Uterus (tissue), 4 donors: ENCODE measurements around the gene NENF. TPM values are rescaled to one million over a fixed set of nuclear protein-coding genes. Genes with fewer than 3 reads are reported as not detected.
A peak's percentile ranks its signal among the peaks of the same experiment; 100 is the strongest.

Experiments used
- DNase-seq, 2 donors: peaks; one replicate each; pipeline ENCODE4 v3.0.0-alpha.2; 2019 to 2020
- H3K27ac ChIP-seq, 2 donors: fragments of 200-600 bp; sonication (generic); 1 replicate in 1 of 2; 2 replicates in 1 of 2; pipeline ENCODE4 v1.5.1; 2016 to 2018
- H3K27me3 ChIP-seq, 2 donors: fragments of 200-600 bp; sonication (generic); one replicate each; pipeline ENCODE4 v1.5.1; 2018 to 2019; ENCODE audit warnings: control low read depth in 1 of 2
- H3K36me3 ChIP-seq, 2 donors: fragments of 200-600 bp; sonication (generic); one replicate each; pipeline ENCODE4 v1.5.1; 2019; ENCODE audit warnings: control low read depth in 1 of 2
- H3K4me1 ChIP-seq, 2 donors: fragments of 200-600 bp; sonication (generic); one replicate each; pipeline ENCODE4 v1.5.1; 2018 to 2019; ENCODE audit warnings: control low read depth in 1 of 2
- H3K4me3 ChIP-seq, 2 donors: fragments of 200-600 bp; sonication (generic); 1 replicate in 1 of 2; 2 replicates in 1 of 2; pipeline ENCODE4 v1.5.1; 2018 to 2019; ENCODE audit warnings: mild to moderate bottlenecking in 1 of 2
- H3K9me3 ChIP-seq, 2 donors: fragments of 200-600 bp; sonication (generic); one replicate each; pipeline ENCODE4 v1.5.1; 2019; ENCODE audit warnings: control low read depth in 1 of 2
- CTCF ChIP-seq, 4 experiments: fragments of 200-600 bp in 2 of 4; fragments of 450-650 bp in 2 of 4; sonication (generic) in 2 of 4; IDR thresholded peaks; one replicate each; pipeline ENCODE4 v1.5.1; 2016 to 2019; ENCODE audit warnings: antibody characterized with exemption in 4 of 4, mild to moderate bottlenecking in 2 of 4, moderate library complexity in 1 of 4
- POLR2A ChIP-seq, 2 donors: fragments of 450-650 bp; IDR thresholded peaks; one replicate each; pipeline ENCODE4 v1.6.1; 2016; ENCODE audit warnings: antibody characterized with exemption in 2 of 2, mild to moderate bottlenecking in 1 of 2, moderate library complexity in 1 of 2
- intact Hi-C: fragments of 100-400 bp; cut with DNase I; formaldehyde crosslinking; loops from one replicate; pipeline ENCODE4 v1.15.1; 2023; ENCODE audit warnings: low total_unique reads
- total RNA-seq, 4 donors: library from RNA; depleted of rRNA in 3 of 4; stranded (reverse); fragments of >200 nt in 3 of 4; gene quantifications; one replicate each; pipeline versions ENCODE4 v1.1.0 to v1.2.4, GENCODE V29; 2014 to 2023
- donor health status: DM: yes; HTN: yes; CAD: no.

The NENF gene
- total RNA-seq, 4 donors from 2014 or later, result 35.0 to 180 (median 122) TPM

- peak; percentile 82 to 86 for DNase-seq
- TF ChIP-seq CTCF (IDR thresholded peaks at IDR 0.05) (no peak), POLR2A (IDR thresholded peaks at IDR 0.05) (no peak)
- peaks cover 0 to 16% of the 10 kb centered on the region in 2 donors for H3K4me1 ChIP-seq
- no peaks in the 10 kb centered on the region for H3K27me3 ChIP-seq
- intact Hi-C loops, result no loop called here
- no peaks in the 10 kb centered on the region for H3K36me3 ChIP-seq
- peak overlapping the region; percentile 68 to 80 for H3K27ac ChIP-seq
- H3K9me3 ChIP-seq, result no peaks in the 10 kb centered on the region
- no peak overlapping the region for H3K4me3 ChIP-seq
These were observed 55.9 kb downstream of the NENF start for GRCh38 chr1:212488436-212489283.

- no peak for DNase-seq
- Histone ChIP-seq H3K4me1 (peaks cover 0 to 16% of the 10 kb centered on the region in 2 donors), H3K4me3 (no peak overlapping the region), H3K9me3 (no peaks in the 10 kb centered on the region), H3K27me3 (no peaks in the 10 kb centered on the region), H3K36me3 (no peaks in the 10 kb centered on the region), H3K27ac (peak overlapping the region; percentile 68 to 80)
- TF ChIP-seq CTCF (IDR thresholded peaks at IDR 0.05), result no peak
- TF ChIP-seq POLR2A (IDR thresholded peaks at IDR 0.05), result no peak
- intact Hi-C loops, result no loop called here
These were observed 56.7 kb downstream of the NENF start for GRCh38 chr1:212489284-212489859.

GRCh38 chr1:212490276-212490675 is 57.6 kb downstream of the NENF start:
- DNase-seq, result no peak
- H3K36me3 ChIP-seq, result no peaks in the 10 kb centered on the region
- TF ChIP-seq CTCF (IDR thresholded peaks at IDR 0.05) (no peak), POLR2A (IDR thresholded peaks at IDR 0.05) (no peak)

GRCh38 chr1:212491454-212491853 is 58.7 kb downstream of the NENF start:
- H3K4me3 ChIP-seq, result no peak overlapping the region
- H3K27ac ChIP-seq, result no peak overlapping the region
- intact Hi-C loops, result no loop called here
- H3K9me3 ChIP-seq, result no peaks in the 10 kb centered on the region
- peaks cover 0 to 16% of the 10 kb centered on the region in 2 donors for H3K4me1 ChIP-seq
- DNase-seq, result no peak
- no peaks in the 10 kb centered on the region for H3K27me3 ChIP-seq
- H3K36me3 ChIP-seq, result no peaks in the 10 kb centered on the region
- TF ChIP-seq CTCF (IDR thresholded peaks at IDR 0.05) (no peak), POLR2A (IDR thresholded peaks at IDR 0.05) (no peak)

More at GRCh38 chr1:212490276-212490675, 57.6 kb downstream of the NENF start:
- no peaks in the 10 kb centered on the region for H3K27me3 ChIP-seq
- no peaks in the 10 kb centered on the region for H3K9me3 ChIP-seq
- no peak overlapping the region for H3K4me3 ChIP-seq
- H3K27ac ChIP-seq, result no peak overlapping the region
- intact Hi-C loops, result no loop called here
- H3K4me1 ChIP-seq, result peaks cover 0 to 16% of the 10 kb centered on the region in 2 donors

Other genes starting within 250 kb of the NENF start
- 10 to 100 TPM; 14.9 to 44.4 (median 34.6) TPM for gene PPP2R5A, start 147.5 kb upstream of the NENF start, total RNA-seq
- 10 to 100 TPM in 1 of 4 donors, 1 to 10 TPM in 3; 1.5 to 10.9 (median 7.2) TPM for gene PACC1, start 18.0 kb upstream of the NENF start, total RNA-seq
- 10 to 100 TPM in 3 of 4 donors, 1 to 10 TPM in 1; 1.8 to 42.6 (median 24.4) TPM for gene ATF3, start 175.8 kb downstream of the NENF start, total RNA-seq